ENCODE data around the gene ARHGAP23.
A peak's percentile ranks its signal among the peaks of the same experiment; 100 is the strongest.

The ARHGAP23 gene

DNA sequence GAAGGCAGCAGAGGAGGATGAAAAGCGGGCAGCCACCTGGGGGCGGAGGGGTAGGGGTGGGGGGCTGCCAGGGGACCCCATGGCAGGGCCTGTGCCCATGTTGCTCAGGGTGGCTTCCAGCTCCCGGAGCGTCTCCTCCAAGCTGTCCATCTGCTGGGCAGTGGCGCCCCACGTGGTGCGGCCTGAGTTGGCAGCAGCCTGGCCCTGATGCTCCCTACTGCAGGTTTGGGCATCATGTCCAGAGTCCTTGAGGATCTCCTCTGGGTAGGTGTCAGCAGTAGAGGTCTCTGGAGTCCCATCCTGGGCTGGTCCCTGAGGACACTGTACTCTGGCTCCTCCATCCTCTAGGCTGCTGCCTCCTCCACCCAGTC, 116.6 kb downstream of the ARHGAP23 start:
- DNase-seq (ENCODE audit: low spot score), result no peak
- no peak for FAIRE-seq

GRCh38 chr17:38545531-38546225, 117.4 kb downstream of the ARHGAP23 start:
- FAIRE-seq, result no peak
- DNase-seq (ENCODE audit: low spot score), result no peak

- FAIRE-seq (no peak), DNase-seq (ENCODE audit: low spot score) (no peak)
These were observed 118.1 kb downstream of the ARHGAP23 start for GRCh38 chr17:38546396-38546795.

GRCh38 chr17:38547444-38547843, 119.2 kb downstream of the ARHGAP23 start:
- FAIRE-seq (no peak), DNase-seq (ENCODE audit: low spot score) (no peak)

DNA sequence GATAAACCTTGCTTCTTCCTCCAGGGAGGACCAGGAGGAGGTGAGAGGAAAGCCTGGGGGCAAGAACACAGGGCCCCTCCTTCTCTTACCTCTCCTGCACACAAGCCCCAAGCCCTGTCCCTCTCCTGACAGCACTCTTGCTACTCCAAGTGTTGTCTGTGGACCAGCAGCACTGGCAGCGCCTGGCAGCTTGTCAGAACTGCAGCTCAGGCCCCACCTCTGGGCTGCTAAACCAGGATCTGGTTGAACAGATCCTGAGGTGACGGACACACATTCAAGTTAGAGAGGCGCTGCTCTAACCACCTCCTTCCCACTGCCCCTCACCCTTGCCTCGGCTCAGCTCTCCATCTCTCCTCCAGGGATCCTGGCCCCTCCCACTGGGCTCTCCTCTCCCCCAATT, 121.0 kb downstream of the ARHGAP23 start:
- no peak for FAIRE-seq

GRCh38 chr17:38550661-38551060, 122.4 kb downstream of the ARHGAP23 start:
- peak; percentile 64 for DNase-seq (ENCODE audit: low spot score)
- no peak for FAIRE-seq

More for the DNA sequence above, 121.0 kb downstream of the ARHGAP23 start:
- no peak for DNase-seq (ENCODE audit: low spot score)

DNA sequence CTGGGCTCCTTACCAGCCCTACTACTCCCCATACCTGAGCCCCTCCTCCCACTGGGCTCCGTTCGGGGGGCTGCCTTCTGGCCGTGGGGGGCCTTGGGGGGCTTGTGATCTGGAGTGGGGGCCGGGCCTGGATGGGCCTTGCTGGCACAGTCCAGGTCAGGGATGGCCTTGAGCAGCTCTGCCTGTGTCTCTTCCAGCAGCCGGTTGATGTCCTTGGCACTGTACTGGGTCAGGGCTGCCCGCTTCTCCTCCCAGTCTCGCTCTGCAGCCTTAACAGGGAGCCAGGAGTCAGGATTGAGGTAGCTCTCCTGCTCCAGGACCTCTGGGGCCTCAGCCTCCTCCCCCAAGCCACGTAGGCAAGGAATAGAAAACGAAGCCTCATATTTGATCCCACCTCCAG, 122.9 kb downstream of the ARHGAP23 start:
- FAIRE-seq (no peak), DNase-seq (ENCODE audit: low spot score) (no peak)

GRCh38 chr17:38552343-38552742, 124.1 kb downstream of the ARHGAP23 start:
- FAIRE-seq (no peak), DNase-seq (ENCODE audit: low spot score) (no peak)

DNA sequence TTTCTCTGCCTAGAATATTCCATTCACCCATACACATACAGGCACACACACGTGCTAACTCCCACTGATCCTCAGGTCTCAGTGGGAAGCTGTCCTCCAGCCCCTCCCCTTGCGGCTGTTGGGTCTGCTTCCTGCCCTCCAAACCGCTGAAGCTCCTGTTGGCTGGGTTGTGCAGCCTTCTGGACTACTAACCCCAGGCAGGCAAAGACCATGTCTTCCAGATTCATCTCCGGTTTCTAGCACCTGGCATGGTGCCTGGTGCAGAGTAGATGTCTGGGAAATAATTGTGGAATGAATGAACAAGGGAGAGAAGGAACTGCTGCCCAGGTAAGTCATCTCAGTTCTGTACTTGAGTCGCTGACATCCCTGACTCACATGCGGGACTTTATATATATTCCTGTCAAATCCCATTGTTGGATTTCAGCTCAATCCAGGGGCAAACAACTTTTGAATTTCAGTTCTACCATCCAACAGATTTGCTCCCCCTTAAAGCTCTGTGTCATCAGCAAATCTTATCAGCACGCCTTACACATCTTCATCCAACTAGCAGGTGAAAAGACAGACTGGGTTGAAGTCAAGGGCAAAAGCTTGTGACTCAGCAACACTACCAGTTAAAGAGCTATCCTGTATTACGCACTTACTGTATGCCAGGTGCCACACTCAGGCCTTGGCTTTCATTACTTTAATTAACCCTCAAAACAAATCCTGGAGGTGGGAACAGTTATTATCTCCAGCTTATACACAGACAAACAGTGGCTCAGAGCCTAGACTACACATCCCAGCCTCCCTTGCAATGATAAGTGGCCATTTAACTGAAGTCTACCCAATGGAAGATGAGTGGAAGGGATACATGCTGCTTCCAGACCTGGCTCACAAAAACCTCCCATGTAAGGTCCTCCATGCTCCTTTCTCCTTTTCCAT, 126.4 kb downstream of the ARHGAP23 start:
- FAIRE-seq (no peak), DNase-seq (ENCODE audit: low spot score) (no peak)

DNA sequence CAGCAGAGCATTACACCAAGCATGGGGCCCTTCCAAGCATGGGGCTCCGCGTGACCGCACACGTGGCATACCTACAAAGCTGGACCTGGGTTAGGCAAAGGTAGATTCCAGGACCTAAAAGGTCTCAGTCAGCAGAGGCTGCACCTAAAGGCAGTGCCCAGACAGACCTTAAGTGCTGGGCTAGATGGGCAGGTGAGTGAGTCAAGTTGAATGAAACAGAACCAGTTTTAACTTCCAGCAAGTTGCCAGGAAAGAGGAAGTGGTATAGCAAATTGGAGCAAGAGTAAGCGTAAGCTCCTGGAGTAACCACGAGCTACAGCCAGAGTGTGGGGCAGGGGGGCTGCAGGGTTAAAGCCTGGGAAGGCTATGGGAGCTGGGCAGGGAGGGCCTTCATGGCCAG, 128.0 kb downstream of the ARHGAP23 start:
- DNase-seq (ENCODE audit: low spot score) (no peak), FAIRE-seq (no peak)

DNA sequence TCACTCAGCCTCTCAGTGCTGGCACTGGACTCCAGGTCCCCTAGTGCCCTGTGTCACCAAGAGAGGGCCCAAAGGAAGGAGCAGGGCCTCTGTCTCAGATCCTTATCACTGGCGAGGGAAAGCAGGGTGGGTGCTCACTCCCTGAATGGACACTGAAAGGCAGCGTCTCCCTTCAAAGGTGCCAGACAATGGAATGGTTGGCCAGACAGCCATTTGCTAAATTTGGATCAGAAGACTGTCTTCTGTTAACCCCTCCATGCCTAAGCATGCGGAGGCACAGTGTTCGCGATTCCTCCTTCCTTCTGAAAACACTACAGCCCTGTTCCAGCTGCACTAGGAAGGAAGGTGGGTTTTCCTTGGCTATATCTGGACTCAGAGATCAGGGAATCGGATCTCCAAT, 129.1 kb downstream of the ARHGAP23 start:
- no peak for FAIRE-seq
- no peak for DNase-seq (ENCODE audit: low spot score)

GRCh38 chr17:38557836-38558727, 129.8 kb downstream of the ARHGAP23 start:
- DNase-seq (ENCODE audit: low spot score) (peak; percentile 86), FAIRE-seq (no peak)

DNA sequence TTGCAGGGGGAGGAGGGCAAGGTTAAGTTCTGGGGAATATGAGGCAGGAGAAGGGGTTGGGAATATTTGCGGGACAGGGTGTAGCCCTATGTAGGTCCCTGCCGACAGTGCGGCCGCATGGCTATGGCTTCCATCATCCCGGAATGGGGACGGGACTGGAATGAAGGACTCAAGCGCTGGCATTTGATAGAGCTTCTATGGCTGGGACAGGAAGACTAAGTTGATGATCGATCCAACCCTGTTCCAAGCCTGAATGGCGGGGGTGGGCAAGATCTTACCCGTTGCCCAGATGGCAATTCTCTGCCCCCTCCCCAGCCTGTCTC, 130.4 kb downstream of the ARHGAP23 start:
- FAIRE-seq (no peak), DNase-seq (ENCODE audit: low spot score) (no peak)

DNA sequence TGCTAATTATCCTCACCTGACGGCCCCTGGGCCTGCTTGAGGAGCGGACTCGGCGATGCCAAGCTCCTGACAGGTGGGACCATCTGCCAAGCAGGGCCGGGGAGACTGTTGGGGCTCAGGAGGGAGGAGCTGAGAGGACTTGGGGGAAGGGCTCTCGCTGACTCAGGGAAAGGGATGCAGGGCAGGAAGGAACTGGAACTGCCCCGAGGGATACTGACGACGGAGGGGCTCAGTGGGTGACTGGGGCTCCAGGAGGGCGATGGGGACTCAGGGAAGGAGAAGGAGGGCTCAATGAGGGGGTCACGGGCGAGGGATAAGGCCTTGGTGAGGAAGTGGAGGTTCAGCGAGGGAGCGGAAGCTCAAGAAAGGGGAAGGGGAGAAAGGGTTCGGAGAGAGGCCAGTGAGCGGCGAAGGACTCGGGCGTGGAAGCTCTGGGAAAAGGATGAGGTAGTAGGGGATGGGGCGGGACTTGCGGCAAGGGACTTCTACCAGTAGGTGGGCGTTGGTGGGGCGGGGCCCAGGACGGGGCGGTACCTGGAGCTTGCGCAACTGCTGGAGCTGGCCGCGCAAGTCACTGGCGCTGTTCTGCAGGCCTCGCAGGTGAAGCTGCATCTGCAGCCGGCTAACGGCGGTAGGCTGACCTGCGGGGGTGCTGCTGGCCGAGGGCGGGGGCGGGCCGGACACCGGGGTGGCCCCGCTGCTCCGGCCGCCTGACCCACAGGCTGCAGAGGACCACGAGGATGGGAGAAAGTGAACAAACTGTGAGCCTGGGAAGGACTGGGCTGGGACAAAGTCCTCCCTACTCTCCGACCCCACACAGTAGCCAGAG, 131.0 kb downstream of the ARHGAP23 start:
- FAIRE-seq (no peak), DNase-seq (ENCODE audit: low spot score) (peak; percentile 63)

DNA sequence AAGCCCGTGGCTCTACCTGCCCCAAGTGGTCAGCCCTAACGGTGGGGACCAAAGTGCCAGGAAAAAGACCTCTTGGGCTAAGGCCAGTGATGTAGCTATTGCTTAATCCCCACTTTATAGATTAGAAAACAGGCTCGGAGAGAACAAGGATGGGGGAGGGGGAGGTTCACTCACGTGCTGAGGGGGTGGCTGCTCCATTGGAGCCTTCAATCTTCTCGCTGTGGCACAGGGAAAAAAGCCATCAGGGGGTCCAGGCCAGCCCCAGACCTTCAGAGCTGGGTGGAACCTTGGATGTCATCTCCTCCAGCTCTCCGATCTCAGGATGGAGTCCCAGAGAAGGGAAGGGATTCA, 131.6 kb downstream of the ARHGAP23 start:
- FAIRE-seq (no peak), DNase-seq (ENCODE audit: low spot score) (no peak)

GRCh38 chr17:38560503-38561318, 132.4 kb downstream of the ARHGAP23 start:
- FAIRE-seq (no peak), DNase-seq (ENCODE audit: low spot score) (no peak)

GRCh38 chr17:38561416-38562214, 133.4 kb downstream of the ARHGAP23 start:
- FAIRE-seq (no peak), DNase-seq (ENCODE audit: low spot score) (no peak)
